Skin epidermis (tissue), 12 donors: ENCODE data around the gene FOXA1.

Source experiments
- H3K27ac ChIP-seq, 21 experiments: fragments of 200-600 bp; sonication (generic) in 11 of 21; one replicate each; pipeline ENCODE4 v1.5.0; 2020; ENCODE audit warnings: mild to moderate bottlenecking in 3 of 21, inconsistent platforms in 2 of 21, moderate library complexity in 2 of 21
- H3K4me3 ChIP-seq, 7 experiments: fragments of 200-600 bp; sonication (generic) in 2 of 7; one replicate each; pipeline ENCODE4 v1.5.0; 2020; ENCODE audit warnings: inconsistent platforms in 2 of 7, mild to moderate bottlenecking in 2 of 7, moderate library complexity in 1 of 7

FOXA1 gene

GRCh38 chr14:37603688-37604251 is 8.7 kb upstream of the FOXA1 start:
- H3K4me3 ChIP-seq: no peak overlapping the region
- H3K27ac ChIP-seq: no peak overlapping the region

DNA sequence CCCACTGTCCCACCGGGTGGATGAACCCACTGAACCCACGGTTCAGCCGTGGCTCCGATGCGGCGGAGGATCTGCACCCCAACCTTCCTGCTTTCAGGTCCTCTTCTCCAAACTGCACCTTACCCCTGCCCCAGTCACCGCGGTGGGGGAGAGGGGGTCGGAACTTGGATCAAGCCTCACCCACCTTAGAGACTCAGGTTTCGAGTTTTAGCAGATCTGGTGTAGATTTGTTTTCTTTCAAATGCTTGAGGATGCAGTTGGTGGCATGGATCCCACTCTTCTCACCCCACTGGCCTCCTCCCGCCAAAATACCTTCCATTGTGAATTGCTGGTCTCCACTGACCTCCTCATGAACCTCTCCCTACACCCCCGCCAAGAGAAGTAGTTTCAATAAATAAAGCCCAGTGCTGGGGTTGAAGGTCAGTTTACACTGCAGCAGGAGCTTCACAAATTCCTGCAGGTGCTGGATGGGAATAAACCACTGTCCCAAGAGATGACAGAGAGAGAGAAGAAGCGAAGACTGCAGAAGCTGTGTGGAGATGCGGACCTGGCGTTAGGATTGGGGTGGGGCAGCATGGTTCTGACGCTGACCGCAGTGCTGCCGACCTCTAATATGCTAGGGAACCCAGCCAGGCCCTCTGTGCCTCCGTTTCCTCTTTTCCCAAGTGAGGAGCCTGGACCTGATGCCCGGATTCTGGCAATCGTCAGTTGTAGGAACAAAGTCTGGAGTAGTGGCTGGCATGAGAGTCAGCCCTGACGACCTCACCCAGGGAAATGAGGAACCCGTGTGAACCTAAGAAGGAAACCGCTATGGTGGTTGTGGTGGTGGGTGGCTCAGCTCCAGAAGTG is 7.8 kb upstream of the FOXA1 start:
- Histone ChIP-seq H3K27ac (no peak overlapping the region), H3K4me3 (no peak overlapping the region)

DNA sequence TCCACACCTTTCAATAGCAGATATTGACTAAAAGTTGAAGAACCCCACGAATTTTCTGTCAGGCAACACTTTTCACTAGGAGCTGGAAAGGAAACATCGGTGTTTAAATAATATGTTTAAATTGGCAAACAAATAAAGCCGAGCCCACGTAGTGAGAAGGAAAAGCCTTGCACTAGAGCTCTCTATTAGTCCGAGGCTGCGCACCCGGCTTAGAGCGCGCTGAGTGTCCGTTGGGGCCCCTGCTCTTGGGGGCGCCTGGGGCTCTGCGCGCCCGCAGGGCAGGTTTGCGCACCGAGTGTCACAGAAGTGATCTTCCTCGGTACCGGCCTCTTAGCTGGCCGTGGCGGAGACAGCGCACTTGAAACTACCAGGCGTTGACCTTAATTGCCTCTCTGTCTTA is 6.8 kb upstream of the FOXA1 start:
- H3K4me3 ChIP-seq: no peak overlapping the region
- no peak overlapping the region for H3K27ac ChIP-seq

DNA sequence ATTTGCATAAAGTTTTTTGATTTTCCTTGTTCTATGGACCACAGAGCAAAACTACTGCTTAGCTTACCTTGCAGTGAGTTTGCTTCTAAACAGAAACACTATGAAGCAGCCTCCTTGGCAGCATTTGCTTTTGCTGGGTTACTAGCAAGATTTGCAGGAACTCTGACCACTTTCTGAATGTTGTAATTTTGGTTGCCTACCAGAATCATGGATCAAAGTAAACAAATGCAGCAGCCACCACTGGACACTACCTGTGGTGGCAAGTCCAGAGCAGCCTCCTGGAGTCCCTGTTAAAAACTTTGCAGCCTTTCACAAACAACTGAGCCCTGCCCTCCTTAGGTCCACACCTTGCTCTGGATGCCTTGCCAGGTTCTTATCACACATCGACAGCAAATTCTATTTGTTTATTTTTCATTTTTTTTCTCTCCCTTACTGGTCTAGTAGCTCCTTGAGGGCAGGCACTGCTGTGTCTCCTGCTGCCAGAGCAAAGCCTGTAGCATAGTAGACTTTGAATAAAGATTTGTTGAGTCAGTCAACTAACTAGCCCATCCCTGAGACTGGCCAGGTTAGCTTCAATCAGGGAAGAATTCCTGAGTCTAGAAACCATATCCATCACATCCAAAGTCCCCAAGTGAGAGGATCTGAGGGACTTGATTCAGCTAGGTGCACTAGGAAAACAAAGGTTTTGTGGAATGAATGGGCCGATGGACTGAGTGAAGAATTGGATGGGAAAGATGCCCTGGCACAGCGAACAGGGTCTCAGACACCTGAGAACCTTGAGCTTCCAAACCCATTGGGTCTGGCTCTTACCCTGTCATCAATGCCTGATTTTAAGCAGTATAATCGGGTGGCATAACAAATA is 6.1 kb upstream of the FOXA1 start:
- H3K27ac ChIP-seq: no peak overlapping the region
- H3K4me3 ChIP-seq: no peak overlapping the region

DNA sequence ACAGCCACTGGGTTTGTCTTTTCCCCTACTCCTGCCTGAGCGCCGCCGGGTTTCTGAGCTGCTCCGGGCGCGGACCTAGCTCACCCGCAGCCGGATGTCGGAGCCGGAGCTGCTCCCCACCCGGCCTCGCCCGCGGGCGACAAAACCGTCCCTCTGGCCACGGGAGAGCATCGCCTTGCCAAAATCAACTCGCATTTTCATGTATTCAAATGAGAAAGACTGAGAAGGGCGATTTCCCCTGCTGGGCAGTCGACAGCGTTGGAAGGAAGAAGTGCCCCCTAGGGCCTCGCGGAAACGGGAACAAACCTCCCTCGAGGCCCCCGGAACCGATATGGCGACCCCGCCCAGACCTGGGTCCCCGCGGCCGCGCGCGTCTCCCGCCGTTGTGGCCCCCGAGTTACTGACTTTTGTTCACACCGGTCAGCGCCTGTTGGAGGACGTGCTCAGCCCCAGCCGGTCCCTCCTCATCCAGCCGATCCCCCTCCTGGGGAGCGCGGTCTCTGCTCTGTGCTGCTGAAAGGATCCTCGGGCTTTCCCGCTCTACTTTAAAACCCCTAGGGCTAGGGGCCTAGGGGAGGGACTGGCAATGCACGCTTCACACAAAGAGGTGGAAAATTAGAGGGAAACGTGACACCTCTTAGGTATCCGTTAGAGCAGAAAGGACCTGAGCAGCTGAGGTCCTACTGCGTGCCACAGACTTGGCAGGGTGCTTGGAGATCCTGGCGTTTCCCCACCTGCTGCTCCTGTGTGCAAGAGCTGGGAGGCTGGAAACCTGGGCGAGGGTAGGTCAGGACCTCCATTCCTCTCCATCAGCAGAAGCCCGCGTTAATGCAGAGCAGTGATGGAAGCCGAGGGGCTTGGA is 4.7 kb upstream of the FOXA1 start:
- no peak overlapping the region for H3K27ac ChIP-seq
- no peak overlapping the region for H3K4me3 ChIP-seq

GRCh38 chr14:37598747-37599506 is 3.9 kb upstream of the FOXA1 start:
- H3K4me3 ChIP-seq: peak overlapping the region in 1 of 7 experiments; percentile 5
- no peak overlapping the region for H3K27ac ChIP-seq

DNA sequence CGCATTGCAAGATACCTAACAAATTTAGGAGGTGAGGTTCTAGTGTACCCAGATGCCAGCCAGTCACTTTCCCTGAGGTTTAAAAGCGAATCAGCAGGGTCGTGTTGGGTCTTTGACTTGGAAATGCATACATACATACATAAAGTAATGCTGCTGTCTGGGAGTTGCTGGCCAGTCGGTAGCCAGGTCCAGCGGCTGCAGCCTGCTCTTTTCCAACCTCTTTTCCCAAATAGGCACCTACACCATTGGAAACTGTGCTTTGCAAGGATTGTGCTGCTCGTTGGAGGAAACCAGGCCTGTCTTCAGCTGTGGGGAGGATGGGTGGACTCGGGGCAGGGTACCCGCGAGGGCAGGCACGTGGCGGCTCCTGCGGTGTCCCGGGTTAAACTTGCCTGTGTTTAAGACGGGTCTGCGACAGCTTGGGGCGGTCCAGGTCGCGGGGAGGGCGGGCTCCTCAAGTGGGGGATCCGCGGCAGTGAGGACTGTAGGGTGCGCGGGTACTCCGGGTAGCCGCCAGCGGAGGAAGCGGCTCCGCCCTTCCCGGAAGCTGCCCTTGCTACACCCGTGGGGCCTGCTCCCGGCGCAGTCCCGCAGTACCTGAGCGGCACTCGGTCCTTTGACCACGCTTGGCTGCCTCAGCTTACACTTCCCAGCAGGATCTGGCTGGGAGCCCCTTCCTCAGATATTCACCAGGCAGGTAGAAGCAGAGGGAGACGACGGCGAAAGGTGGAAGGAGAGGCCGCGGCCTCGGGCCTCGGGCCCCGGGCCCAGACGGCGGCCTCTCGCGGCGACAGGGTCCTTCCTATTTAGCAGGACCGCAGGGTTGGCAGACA is 3.1 kb upstream of the FOXA1 start:
- Histone ChIP-seq H3K4me3 (peak overlapping the region in 1 of 7 experiments; percentile 5), H3K27ac (no peak overlapping the region)

DNA sequence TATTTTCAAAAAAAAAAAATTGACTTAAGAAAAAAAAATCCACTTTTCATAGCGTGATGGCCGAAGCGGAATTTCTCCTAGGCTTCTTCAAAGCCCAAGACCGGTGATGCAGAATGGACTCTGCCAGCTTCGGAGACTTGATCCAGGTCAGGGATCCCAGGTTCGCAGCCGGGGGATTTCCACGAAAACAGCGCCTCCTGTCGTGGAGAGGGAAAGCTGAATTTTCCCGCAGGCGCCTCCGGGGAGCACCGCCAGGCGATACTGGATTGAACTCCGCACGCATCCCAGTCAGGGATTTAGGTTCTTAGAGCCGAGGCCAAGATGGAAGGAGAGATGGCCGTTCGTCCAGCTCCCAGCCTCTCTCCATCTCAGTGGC is 2.5 kb upstream of the FOXA1 start:
- Histone ChIP-seq H3K27ac (no peak overlapping the region), H3K4me3 (no peak overlapping the region)

DNA sequence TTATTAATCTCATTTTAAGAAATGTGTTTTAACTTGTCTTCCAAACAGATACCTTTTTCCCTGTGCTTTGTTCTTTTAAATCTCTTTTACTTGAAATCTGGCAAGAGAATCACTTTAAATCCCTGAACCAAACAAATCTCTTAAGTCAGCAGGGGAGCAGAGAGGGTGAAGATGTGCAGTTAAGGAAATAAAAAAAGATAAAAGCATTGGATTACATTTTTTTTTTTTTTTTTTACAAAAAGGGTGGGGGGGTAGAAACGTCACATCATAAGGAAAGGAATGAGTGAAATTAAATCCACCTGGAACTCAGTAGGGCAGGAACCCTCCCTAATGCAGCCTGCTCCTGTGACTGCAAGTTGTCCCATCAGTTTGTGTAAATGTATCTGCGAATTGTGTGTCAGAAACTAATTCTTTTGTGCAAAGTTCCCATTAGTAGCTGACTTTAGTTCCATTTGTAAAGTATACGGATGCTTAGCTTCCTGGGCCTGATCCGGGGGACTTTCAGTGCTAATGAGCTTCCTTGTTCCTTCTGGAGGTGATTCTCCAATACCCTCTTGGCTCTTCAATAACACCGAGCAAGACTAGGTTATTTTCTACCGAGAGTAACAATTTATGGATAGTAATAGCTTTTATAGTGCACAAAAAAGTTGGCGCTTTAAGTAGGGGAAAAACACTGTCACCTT is 1.9 kb upstream of the FOXA1 start:
- Histone ChIP-seq H3K4me3 (no peak overlapping the region), H3K27ac (no peak overlapping the region)

GRCh38 chr14:37595809-37596621 is 966 bp upstream of the FOXA1 start:
- peak overlapping the region; percentile 2 to 40 (median 24) for H3K4me3 ChIP-seq
- H3K27ac ChIP-seq: no peak overlapping the region

DNA sequence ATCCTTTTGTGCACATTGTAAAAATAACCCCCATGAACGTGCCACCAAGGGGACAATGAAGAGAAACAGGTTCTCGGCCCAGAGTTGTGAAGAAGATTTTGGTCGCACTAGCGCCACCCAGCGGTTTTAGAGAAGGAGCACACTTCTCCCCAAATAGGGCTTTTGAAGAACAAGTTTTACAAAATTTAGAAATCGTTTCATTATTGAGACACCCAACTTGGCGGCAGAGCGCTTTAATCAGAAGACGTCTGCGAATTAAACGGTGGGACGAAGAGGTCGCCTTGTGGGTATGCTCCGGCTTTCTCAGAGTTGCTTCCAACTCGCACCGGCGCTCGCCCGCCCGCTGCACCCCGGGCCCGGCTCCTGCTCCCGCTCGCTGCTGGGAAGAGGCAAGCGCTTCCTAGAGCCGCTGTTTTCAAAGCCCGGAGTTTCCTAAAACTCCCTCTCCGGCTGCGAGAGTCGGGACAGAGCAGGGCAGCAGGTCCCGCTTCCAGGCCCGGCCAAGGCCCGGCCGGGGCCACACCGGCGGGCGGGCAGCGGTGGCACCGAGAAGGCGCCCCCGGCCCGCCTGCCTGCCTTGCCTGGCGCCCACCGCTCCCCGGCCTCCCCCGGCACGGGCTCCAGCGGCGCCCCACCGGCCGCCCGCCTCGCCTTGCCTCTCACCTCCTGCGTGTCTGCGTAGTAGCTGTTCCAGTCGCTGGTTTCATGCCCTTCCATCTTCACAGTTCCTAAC is 645 bp downstream of the FOXA1 start:
- peak overlapping the region in 2 of 21 experiments; percentile 4 to 29 for H3K27ac ChIP-seq

DNA sequence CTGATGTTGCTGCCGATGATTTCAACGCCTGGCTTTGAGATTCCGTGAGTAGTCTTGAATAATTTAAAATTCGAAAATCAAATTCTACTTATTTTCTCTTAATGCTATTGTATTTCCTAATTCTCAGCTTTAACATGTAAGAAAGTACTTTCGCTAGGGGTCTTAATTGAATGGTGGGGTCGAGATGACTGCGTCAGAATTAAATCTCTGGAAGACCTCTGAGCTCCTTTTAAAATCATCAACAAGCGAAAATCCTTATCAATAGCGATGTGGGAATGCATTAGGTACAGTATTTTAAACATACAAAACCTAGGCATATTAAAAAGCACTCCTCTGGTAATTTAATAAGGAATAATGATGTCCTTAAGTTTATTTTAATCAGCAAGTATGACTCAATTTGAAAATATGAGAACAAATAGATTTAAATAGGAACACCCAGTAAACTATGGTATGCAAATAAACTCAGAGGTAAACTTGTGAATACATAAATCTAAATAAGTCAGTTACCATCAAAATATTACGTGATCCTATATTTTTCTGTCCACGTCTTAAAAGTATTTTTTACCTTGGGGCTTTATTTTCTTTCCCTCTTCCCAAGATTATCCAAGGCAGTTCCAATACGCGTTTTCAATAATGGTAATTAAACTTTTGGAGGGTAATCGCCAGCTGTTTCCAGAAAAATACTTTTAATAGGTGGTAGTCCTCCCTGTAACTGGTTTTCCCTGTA is 1.4 kb downstream of the FOXA1 start:
- no peak overlapping the region for H3K27ac ChIP-seq
- H3K4me3 ChIP-seq: peak overlapping the region in 1 of 7 experiments; percentile 40

More for the DNA sequence above, 645 bp downstream of the FOXA1 start:
- H3K4me3 ChIP-seq: peak overlapping the region; percentile 6 to 40 (median 27)

GRCh38 chr14:37592482-37593408 is 2.3 kb downstream of the FOXA1 start:
- Histone ChIP-seq H3K27ac (no peak overlapping the region), H3K4me3 (no peak overlapping the region)

- Histone ChIP-seq H3K4me3 (no peak overlapping the region), H3K27ac (no peak overlapping the region)
These were observed 3.0 kb downstream of the FOXA1 start for GRCh38 chr14:37591941-37592481.
